ENCODE data around the gene PLEKHH1.

Gene PLEKHH1

GRCh38 chr14:67510836-67511235, 22.3 kb upstream of the PLEKHH1 start:
- DNase-seq = no peak

DNA sequence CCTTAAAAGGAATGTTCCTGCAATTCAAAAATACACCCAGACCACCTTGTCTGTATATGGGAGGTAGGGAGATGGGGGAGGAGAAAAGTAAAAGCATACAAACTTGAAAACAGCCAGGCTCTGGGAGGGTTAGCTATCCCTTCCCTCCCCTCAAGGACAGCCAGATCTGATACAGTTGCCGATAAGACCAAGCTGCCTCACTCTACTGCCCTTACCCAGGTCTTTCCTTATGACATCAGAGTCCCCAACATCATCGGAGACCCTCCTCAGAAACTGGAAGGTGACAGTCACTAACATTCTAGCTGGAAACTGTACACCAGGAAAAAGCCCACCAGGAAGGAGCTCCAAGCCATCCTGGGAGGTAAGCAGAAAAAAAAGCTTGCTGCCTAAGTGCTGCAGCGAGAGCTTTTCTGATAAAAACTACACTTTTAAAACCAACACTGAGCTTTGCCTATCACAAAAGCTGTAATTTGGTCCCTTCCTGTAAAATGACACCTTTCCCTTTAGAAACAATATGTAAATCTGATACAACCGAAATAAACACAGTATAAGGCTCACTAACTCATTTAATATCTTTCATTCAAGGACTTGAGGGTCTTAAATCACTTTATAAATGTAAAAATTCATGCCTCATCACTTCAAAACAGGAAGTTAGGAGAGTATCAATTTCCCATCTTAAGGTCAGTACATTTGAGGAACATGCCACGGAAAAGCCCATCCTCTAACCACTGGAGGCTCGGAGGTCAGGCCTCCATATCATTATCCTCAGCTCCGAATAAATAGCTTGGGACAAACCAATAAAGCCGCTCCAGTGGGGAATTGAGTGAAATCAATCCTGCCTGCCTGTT, 20.4 kb upstream of the PLEKHH1 start:
- no peak for DNase-seq

DNA sequence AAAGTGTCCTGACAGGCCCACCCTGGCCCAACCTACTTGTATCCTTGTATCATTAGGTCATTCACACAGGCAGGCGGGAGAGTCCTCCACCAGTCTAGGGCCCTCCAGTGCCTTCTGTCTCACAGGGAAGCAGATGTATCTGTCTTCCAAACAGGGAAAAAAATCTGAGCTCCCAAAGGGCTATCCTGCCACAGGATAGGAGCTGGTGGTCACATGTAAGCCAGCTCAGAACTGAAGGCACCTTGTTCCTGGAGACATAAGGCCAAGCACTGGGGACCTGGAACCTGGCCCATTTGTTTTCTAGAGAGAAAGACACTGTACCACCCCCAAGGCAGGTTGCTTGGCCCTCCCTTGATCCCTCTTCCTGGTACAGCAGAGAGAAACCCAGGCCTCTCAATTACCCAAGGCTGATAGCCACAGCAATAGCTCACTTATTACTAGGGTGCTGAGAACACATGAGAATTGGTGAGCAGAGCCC, 19.4 kb upstream of the PLEKHH1 start:
- DNase-seq = no peak

DNA sequence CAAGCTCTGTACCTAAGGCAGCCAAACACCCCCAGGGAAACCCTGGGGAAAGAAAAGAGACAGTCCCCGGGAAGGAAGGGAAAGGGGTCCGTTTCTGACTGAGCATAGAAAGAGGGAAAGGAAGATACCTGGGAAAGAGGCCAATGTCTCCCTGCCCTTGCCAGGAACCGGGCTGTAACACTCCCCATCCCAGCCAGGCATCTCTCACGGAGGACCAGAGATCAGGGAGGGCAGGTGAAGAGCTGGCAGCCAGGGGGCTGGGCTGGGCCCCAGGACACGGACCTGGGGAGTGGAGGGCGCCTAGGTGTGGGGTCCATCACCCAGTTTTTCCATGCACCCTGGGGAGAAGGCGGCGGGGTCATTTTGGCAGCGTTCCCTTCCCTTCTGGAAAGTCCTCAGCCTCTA, 18.9 kb upstream of the PLEKHH1 start:
- DNase-seq = no peak

- peak in 1 of 2 experiments; percentile 15 for DNase-seq
Observed at GRCh38 chr14:67514650-67515385, 18.3 kb upstream of the PLEKHH1 start.

DNA sequence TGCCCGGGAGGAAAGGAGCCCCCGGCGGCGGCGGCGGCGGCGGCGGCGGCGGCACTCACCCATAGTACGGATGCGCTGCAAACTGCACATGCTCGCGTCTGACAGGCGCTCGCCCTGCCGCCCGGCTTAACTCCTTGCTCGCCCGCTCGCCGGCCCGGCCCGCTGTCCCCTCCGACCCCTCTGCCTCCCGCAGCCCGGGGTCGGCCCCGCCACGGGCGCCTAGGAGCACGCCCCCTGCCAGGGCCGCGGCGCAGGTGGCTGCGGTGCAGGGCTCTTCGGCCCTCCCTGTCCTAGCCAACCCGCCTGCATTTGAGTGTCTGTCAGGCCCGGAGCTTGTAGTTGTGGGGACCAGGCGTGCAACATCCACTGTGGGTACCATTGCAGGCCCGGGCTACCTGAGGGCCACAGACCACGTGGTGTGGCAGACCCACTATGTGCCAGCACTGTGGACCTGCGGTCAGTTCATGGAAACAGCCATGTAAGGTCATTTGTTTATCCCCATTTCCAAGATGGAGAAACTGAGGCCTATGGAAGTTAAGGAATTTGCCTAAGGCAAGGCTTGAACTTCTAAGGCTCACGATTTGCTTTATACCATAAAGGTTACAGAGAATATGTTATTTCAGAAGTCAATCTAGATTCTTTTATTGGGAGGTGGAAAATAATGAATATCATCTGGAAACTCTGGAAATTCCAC, 17.6 kb upstream of the PLEKHH1 start:
- DNase-seq = no peak

DNA sequence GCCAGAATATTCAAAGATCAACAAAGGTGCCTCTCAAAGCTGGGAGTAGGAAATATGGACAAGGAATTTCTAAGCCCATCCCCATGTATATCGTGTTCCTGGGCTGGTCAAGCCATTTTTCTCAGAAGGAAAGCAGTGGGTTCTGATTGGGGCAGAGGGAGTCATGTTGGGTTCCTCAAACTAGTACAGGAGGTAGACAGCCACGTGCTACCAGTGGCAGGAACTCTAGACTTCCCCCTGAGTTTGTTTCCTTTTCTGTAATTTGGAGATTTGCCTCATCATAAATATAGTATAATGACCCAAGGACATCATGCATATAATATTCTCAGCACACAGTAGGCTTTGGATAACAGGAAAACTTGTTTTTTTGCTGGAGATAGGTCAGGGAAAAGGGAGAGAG, 16.4 kb upstream of the PLEKHH1 start:
- no peak for DNase-seq

- peak in 1 of 2 experiments; percentile 4 for DNase-seq
Observed at GRCh38 chr14:67517083-67517482, 16.0 kb upstream of the PLEKHH1 start.

DNA sequence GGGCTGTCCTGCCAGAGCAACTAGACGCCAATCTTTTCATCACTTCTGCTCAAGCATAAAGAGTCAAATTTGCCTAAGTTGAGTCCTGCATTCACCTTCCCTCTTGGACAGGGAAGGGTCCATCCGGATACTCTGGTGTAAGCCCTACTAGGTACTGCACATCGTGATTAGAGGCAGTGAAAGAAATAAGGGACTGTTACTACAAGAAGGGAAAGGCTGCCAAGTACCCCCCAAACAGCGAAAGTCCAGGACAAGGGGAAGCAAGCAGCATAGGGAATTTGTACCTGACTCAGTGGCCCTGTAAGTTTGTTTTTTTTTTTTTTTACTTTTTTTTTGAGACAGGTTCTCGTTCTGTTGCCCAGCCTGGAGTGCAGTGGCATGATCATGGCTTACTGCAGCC, 13.7 kb upstream of the PLEKHH1 start:
- DNase-seq = no peak

DNA sequence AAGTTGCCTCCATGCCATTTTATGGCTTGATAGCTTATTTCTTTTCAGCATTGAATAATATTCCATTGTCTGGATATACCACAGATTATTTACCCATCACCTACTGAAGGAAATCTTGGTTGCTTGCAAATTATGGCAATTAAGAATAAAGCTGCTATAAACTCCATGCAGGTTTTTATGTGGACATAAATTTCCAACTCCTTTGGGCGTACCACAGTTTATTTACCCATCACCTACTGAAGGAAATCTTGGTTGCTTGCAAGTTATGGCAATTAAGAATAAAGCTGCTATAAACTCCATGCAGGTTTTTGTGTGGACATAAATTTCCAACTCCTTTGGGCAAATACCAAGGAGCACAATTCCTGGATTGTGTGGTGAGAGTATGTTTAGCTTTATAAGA, 12.6 kb upstream of the PLEKHH1 start:
- no peak for DNase-seq

DNA sequence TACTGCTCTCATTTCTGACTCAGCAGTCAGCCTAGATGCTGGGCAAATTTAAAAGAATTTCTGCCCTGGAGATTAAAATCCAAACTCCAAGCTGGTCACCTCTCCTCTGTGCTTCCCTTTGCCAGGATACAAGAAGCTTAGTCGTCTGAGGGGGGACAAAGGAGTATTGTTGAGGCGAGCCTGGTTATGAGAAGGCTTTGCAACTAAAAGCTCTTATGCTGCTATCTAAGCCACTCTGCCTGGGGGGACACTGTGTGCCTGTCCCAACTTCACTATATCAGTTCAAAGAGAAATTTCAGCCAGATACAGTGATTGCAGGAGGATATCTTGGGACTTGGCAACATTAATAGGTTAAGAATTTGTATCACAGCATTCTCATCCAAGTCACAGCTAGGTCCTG, 10.8 kb upstream of the PLEKHH1 start:
- DNase-seq = no peak

DNA sequence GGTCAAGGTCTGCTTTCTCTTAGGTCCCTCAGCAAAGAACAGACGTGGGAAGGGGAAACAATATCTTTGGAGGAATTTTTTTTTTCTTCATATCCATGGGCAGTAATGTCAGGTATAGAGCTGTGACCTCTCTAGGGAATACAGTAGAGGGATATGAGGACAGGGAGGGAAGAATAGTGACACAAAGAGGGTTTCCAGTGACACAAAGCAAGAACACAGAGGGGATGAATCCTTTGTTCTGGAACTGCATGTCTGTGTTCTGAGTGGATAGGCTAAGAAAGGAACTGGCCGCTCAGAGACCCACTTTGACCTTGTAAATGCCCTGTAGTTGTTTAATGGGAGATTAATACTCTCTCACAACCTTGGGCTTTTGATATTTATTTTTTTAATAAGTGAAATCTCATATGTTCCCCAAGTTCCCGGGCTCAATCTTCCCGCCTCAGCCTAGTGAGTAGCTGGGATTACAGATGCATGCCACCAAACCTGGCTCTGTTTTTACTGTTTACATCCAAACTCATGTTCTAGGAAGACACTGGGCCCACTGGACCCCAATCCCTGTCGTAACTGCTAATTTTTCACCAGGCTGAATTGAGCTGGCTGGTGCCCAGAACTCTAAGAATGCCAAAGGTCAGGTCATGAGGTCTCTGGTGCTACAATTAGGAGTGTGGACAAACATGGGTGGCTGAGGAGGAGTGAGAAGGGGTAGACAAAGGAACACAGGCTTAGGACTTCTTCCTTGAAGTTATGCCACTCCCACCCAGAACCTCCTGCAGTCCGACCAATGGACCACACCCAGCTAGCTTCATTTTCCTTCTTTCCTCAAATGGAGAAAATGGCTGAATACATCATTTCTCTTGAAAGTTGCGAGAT, 9.1 kb upstream of the PLEKHH1 start:
- no peak for DNase-seq

GRCh38 chr14:67524634-67524963, 8.5 kb upstream of the PLEKHH1 start:
- no peak for DNase-seq

- DNase-seq = no peak
Observed at GRCh38 chr14:67525389-67525788, 7.7 kb upstream of the PLEKHH1 start.

DNA sequence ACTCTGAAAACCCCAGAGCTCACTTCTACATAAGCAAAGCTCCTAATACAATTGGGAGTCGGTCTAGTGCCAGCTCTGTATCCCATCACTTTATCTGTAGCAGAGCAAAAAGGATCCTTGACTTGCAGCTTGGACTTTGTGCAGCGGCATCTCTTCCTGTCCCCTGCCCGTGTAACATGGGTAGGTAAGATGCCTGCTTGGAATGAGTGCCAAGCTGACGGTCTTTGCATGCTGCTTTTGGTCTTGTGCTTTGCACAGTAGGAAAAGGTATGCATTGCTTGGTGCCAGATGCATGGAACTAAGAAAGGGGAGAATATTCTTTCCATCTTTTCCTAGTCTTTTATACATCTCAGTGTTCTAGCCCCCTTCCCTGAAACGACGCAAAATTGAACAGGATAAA, 6.9 kb upstream of the PLEKHH1 start:
- no peak for DNase-seq

GRCh38 chr14:67526676-67527459, 6.2 kb upstream of the PLEKHH1 start:
- DNase-seq = peak; percentile 32 to 39

DNA sequence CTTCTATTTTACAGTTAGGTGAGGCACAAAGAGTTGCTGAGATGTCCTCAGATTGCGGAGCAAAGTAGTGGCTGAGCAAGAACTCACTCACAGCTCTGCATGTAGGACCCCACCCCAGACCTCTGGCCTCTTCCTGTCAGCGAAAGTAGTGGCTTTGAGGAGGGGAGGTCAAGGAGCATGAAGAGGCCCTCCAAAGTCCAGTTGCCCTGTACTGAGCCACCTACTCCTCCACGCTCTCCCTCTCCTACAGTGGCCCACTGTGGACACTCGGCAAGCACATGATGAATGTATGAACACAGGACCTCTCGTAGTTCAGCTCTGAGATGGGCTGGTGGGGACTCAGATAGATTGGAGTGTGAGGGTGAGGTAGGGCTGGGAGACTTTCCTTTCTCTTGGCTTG, 5.3 kb upstream of the PLEKHH1 start:
- DNase-seq = no peak

GRCh38 chr14:67528276-67528675, 4.8 kb upstream of the PLEKHH1 start:
- no peak for DNase-seq

- DNase-seq = no peak
Observed at GRCh38 chr14:67529947-67530935, 2.8 kb upstream of the PLEKHH1 start.

DNA sequence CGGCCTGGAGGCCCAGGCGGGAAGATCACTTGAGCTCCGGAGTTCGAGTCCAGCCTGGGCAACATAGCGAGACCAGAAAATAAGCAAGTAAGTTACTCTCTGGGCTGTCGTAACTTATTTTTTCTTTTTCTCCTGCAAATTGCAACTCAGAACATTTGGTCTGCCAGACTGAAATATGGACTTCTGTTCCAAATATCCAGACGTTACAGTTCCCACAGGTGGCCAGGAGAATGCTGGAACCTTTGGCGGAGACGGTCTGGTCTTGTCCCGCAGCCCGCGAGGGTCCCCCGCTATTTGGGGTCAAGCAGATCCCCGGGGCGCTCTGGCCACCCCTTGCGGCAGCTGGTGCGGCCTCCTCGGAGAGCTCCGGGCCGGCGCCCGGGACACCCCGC, 488 bp upstream of the PLEKHH1 start:
- DNase-seq = no peak

- no peak for DNase-seq
Observed at GRCh38 chr14:67533754-67534085, 630 bp downstream of the PLEKHH1 start.

Data from NCI-H1930 (cell line).